ENCODE data around the gene EDC3.

Gene EDC3

DNA sequence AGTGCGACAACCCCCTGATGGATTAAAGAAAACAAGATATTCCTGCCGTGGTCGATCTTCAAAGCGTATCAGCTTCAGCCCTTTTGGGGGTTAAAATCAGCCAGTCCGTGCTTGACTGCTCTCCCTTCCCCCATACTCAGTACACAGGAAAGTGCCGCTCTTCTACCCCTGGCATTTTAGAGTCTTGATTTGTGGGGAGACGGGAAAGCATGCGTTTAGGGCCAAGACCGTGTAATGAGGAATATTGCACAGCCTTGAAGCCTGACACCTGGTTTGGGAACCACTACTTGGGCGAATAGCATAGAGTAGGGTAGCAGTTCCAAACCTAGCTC, 540 bp upstream of the EDC3 start:
- H3K27ac Mint-ChIP-seq = peak overlapping the region; percentile 99
- peaks cover 38% of the 10 kb centered on the region for H3K4me1 Mint-ChIP-seq
- no peak for DNase-seq
- peaks cover 39% of the 10 kb centered on the region for H3K27me3 Mint-ChIP-seq (ENCODE audit: low read depth, poor library complexity)
- TF ChIP-seq, protein P1, sequence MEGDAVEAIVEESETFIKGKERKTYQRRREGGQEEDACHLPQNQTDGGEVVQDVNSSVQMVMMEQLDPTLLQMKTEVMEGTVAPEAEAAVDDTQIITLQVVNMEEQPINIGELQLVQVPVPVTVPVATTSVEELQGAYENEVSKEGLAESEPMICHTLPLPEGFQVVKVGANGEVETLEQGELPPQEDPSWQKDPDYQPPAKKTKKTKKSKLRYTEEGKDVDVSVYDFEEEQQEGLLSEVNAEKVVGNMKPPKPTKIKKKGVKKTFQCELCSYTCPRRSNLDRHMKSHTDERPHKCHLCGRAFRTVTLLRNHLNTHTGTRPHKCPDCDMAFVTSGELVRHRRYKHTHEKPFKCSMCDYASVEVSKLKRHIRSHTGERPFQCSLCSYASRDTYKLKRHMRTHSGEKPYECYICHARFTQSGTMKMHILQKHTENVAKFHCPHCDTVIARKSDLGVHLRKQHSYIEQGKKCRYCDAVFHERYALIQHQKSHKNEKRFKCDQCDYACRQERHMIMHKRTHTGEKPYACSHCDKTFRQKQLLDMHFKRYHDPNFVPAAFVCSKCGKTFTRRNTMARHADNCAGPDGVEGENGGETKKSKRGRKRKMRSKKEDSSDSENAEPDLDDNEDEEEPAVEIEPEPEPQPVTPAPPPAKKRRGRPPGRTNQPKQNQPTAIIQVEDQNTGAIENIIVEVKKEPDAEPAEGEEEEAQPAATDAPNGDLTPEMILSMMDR (IDR thresholded peaks at IDR 0.05) = no peak
- H3K9me3 Mint-ChIP-seq = no peaks in the 10 kb centered on the region
- H3K4me3 Mint-ChIP-seq = peak overlapping the region; percentile 100
- no peaks in the 10 kb centered on the region for H3K36me3 Mint-ChIP-seq (ENCODE audit: low read depth)

DNA sequence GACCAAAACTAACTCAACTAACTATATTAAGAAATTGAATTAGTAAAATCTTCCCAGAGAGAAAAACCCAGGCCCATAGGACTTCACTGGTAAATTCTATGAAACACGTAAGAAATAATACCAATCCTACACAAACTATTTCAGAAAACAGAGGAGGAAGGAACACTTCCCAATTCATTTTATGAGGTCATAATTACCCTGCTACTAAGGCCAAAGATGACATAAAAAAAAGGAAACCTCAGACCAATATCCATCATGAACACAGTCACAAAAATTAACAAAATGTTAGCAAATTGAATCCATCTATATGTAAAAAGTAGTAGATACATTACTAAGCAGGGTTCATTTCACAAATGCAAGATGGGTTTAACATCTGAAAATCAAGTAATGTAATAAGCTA, 3.5 kb downstream of the EDC3 start:
- Mint-ChIP-seq H3K4me1 (peaks cover 38% of the 10 kb centered on the region), H3K4me3 (no peak overlapping the region)
- no peak for DNase-seq

DNA sequence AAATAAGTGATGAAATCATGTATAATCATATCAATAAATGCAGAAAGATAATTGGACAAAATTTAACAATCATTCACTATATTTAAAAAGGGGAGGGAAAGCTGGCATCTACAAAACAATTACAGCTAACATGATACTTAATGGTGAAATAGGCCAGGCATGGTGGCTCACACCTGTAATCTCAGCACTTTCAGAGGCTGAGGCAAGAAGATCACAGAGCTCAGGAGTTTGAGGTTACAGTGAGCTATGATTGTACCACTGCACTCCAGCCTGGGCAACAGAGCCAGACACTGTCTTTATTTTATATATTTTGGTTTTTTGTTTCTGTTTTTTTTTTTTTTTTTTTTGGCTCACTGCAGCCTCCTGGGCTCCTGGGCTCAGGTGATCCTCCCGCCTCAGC, 12.1 kb downstream of the EDC3 start:
- no peaks in the 10 kb centered on the region for H3K27me3 Mint-ChIP-seq (ENCODE audit: low read depth, poor library complexity)
- no peak for DNase-seq
- H3K9me3 Mint-ChIP-seq = peaks cover 31% of the 10 kb centered on the region
- no peaks in the 10 kb centered on the region for H3K4me1 Mint-ChIP-seq
- H3K36me3 Mint-ChIP-seq (ENCODE audit: low read depth) = peaks cover 80% of the 10 kb centered on the region
- H3K27ac Mint-ChIP-seq = no peak overlapping the region
- TF ChIP-seq, protein P1 (IDR thresholded peaks at IDR 0.05) = no peak
- H3K4me3 Mint-ChIP-seq = no peak overlapping the region

More for the DNA sequence above, 3.5 kb downstream of the EDC3 start:
- TF ChIP-seq, protein P1 (IDR thresholded peaks at IDR 0.05) = no peak
- no peaks in the 10 kb centered on the region for H3K9me3 Mint-ChIP-seq
- no peaks in the 10 kb centered on the region for H3K27me3 Mint-ChIP-seq (ENCODE audit: low read depth, poor library complexity)
- no peak overlapping the region for H3K27ac Mint-ChIP-seq
- H3K36me3 Mint-ChIP-seq (ENCODE audit: low read depth) = peaks cover 35% of the 10 kb centered on the region

DNA sequence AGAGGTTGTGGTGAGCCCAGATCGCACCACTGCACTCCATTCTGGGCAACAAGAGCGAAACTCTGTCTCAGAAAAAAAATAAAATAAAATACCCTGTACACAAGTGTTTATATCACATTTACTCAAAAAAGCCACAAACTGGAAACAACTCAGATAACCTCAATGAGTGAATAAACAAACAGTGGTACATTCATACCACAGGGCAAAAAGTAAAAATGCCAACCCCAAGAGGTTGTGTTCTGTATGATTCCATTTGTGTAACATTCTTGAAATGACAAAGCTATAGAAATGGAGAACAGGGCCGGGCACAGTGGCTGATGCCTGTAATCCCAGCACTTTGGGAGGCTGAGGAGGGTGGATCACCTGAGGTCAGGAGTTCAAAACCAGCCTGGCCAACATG, 12.9 kb downstream of the EDC3 start:
- DNase-seq = no peak
- H3K4me3 Mint-ChIP-seq = no peak overlapping the region
- no peaks in the 10 kb centered on the region for H3K27me3 Mint-ChIP-seq (ENCODE audit: low read depth, poor library complexity)
- H3K27ac Mint-ChIP-seq = no peak overlapping the region
- H3K4me1 Mint-ChIP-seq = no peaks in the 10 kb centered on the region
- TF ChIP-seq, protein P1 (IDR thresholded peaks at IDR 0.05) = no peak
- peaks cover 31% of the 10 kb centered on the region for H3K9me3 Mint-ChIP-seq
- peaks cover 75% of the 10 kb centered on the region for H3K36me3 Mint-ChIP-seq (ENCODE audit: low read depth)

DNA sequence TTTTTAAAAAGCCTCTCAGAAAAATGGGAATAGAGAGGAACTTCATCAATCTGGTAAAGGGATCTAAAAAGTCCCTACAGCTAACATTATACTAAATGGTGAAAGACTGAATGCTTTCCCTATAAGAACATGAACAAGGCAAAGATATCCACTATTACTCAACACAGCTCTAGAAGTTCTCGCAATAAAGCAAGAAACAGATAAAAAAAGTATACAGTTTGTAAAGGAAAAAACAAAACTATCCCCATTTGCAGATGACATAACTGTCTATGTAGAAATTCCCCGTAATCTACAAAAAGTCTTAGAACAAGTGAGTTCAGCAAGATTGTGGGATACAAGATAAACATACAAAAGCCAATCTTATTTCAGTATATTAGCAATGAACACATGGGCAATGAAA, 15.4 kb downstream of the EDC3 start:
- Mint-ChIP-seq H3K27ac (no peak overlapping the region), H3K27me3 (ENCODE audit: low read depth, poor library complexity) (no peaks in the 10 kb centered on the region), H3K9me3 (peaks cover 28% of the 10 kb centered on the region), H3K4me1 (no peaks in the 10 kb centered on the region), H3K36me3 (ENCODE audit: low read depth) (peaks cover 55% of the 10 kb centered on the region), H3K4me3 (no peak overlapping the region)
- DNase-seq = no peak
- TF ChIP-seq, protein P1 (IDR thresholded peaks at IDR 0.05) = no peak

DNA sequence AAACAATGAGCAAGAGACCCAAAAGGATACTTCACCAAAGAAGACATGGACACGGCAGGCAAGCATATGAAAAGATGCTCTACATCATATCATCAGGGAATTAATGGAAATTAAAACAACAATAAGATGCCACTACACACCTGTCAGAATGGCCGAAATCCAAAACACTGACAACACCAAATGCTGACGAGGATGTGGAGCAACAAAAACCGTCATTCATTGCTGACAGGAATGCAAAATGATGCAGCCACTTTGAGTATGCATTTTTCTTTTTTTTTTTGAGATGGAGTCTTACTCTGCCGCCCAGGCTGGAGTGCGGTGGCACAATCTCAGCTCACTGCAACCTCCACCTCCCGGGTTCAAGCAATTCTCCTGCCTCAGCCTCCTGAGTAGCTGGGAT, 19.0 kb downstream of the EDC3 start:
- H3K4me3 Mint-ChIP-seq = no peak overlapping the region
- H3K9me3 Mint-ChIP-seq = peaks cover 6% of the 10 kb centered on the region
- TF ChIP-seq, protein P1 (IDR thresholded peaks at IDR 0.05) = no peak
- DNase-seq = no peak
- H3K4me1 Mint-ChIP-seq = no peaks in the 10 kb centered on the region
- no peak overlapping the region for H3K27ac Mint-ChIP-seq
- H3K36me3 Mint-ChIP-seq (ENCODE audit: low read depth) = peaks cover 49% of the 10 kb centered on the region
- no peaks in the 10 kb centered on the region for H3K27me3 Mint-ChIP-seq (ENCODE audit: low read depth, poor library complexity)

Data from nephron progenitor cell (in vitro differentiated cells).